ENCODE results near the gene PRR15. TPM values are rescaled to one million over a fixed set of nuclear protein-coding genes. Genes with fewer than 3 reads are reported as not detected.

The PRR15 gene
- total RNA-seq, 4 donors from 2014 or later: 53.3 to 443 (median 294) TPM

DNA sequence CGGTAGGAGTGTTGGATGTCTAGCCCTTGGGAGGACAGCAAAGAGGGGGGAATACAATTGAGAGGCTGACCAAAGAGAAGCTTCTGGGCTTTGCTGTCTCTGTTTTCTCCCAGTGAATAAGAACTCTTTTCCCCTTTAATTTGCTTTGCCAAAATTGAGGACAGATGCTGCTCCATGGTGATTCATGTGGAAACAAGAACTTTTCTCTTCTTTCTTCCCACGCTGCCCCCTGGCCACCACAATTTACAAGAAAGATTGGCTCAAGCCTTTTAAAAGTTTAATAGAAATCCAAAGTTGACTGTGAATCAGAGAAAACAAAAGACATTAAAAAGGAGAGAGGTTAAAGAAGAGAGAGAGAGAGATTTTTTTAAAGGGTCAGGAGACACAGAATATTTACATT lies 49.0 kb downstream of the PRR15 start:
- H3K4me3 ChIP-seq: no peak overlapping the region
- no peak overlapping the region for H3K27ac ChIP-seq
- intact Hi-C loops (cut with DNase I; ENCODE audit: low total_unique reads): no loop called here
- in situ Hi-C loops (cut with MboI; ENCODE audit: low pct_ligation_motif_present in 1 of 4, low pct_unique_long_range_greater_than_20kb in 1 of 4, low sequenced_read_pairs in 3 of 4): no loop called here
- no peak for TF ChIP-seq POLR2A (IDR thresholded peaks at IDR 0.05)
- TF ChIP-seq POLR2AphosphoS5 (IDR thresholded peaks at IDR 0.05): no peak
- TF ChIP-seq, protein P1, sequence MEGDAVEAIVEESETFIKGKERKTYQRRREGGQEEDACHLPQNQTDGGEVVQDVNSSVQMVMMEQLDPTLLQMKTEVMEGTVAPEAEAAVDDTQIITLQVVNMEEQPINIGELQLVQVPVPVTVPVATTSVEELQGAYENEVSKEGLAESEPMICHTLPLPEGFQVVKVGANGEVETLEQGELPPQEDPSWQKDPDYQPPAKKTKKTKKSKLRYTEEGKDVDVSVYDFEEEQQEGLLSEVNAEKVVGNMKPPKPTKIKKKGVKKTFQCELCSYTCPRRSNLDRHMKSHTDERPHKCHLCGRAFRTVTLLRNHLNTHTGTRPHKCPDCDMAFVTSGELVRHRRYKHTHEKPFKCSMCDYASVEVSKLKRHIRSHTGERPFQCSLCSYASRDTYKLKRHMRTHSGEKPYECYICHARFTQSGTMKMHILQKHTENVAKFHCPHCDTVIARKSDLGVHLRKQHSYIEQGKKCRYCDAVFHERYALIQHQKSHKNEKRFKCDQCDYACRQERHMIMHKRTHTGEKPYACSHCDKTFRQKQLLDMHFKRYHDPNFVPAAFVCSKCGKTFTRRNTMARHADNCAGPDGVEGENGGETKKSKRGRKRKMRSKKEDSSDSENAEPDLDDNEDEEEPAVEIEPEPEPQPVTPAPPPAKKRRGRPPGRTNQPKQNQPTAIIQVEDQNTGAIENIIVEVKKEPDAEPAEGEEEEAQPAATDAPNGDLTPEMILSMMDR (IDR thresholded peaks at IDR 0.05): no peak
- no peak for TF ChIP-seq EP300 (IDR thresholded peaks at IDR 0.05; ENCODE audit: low read depth)
- WGBS, 2 donors (ENCODE audit: low coverage in 1 of 2): 57 to 84% methylated on average over 1 to 2 of the region's 2 CpGs
- no peaks in the 10 kb centered on the region for H3K36me3 ChIP-seq
- DNase-seq: no peak
- H3K9me3 ChIP-seq: no peaks in the 10 kb centered on the region
- peaks cover 0 to 26% (median 14%) of the 10 kb centered on the region in 4 donors for H3K4me1 ChIP-seq
- H3K27me3 ChIP-seq: no peaks in the 10 kb centered on the region

DNA sequence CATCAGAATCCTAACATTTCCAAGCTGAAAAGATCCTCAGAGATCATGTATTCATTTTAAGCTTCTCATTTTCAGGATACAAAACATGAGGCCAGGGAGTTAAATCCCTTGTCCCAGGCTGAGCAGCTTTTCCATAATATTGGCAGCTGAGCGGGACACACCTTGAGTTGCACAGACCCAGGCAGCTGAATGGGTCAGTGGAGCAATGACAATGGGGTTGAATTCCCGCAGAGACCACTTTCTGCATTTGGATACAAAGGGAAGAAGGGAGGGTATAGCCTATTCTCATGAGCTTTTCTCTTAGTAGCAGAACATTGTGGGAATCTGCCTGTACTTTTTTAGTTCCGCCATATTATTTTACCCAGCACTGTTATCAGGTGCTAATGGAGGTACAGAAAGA lies 49.5 kb downstream of the PRR15 start:
- WGBS, 2 donors (ENCODE audit: low coverage in 1 of 2): 80 to 90% methylated on average over 1 to 3 of the region's 3 CpGs
- DNase-seq: no peak
- in situ Hi-C loops (cut with MboI; ENCODE audit: low pct_ligation_motif_present in 1 of 4, low pct_unique_long_range_greater_than_20kb in 1 of 4, low sequenced_read_pairs in 3 of 4): no loop called here
- TF ChIP-seq POLR2AphosphoS5 (IDR thresholded peaks at IDR 0.05) (no peak), EP300 (IDR thresholded peaks at IDR 0.05; ENCODE audit: low read depth) (no peak), POLR2A (IDR thresholded peaks at IDR 0.05) (no peak)
- TF ChIP-seq, protein P1 (IDR thresholded peaks at IDR 0.05): no peak
- H3K27ac ChIP-seq: no peak overlapping the region
- peaks cover 0 to 21% (median 12%) of the 10 kb centered on the region in 4 donors for H3K4me1 ChIP-seq
- no peaks in the 10 kb centered on the region for H3K36me3 ChIP-seq
- H3K27me3 ChIP-seq: no peaks in the 10 kb centered on the region
- H3K4me3 ChIP-seq: no peak overlapping the region
- H3K9me3 ChIP-seq: no peaks in the 10 kb centered on the region
- intact Hi-C loops (cut with DNase I; ENCODE audit: low total_unique reads): no loop called here

DNA sequence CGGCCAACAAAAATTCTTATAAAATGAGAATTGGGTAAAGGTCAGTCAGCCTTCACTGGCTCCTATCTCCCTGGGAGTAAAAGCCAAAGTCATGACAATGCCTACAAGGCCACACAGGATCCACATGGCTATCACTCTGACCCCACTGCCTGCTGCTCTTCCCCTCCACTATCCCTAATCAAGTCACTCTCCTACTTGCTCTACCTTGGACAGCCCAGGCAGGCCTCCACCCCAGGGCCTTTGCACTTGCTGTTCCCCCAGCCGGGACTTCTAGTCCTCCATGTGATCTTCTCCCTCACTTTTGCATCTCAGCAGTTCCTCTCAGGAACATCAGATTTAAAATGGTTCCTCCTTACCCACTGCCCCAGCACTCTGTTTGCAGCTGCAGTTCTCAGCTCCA lies 50.6 kb downstream of the PRR15 start:
- WGBS, 2 donors (ENCODE audit: low coverage in 1 of 2): 90 to 100% methylated on average over 2 of the region's 2 CpGs
- Histone ChIP-seq H3K36me3 (no peaks in the 10 kb centered on the region), H3K9me3 (no peaks in the 10 kb centered on the region), H3K4me1 (peaks cover 0 to 10% (median 4%) of the 10 kb centered on the region in 4 donors), H3K27ac (no peak overlapping the region), H3K4me3 (no peak overlapping the region), H3K27me3 (no peaks in the 10 kb centered on the region)
- intact Hi-C loops (cut with DNase I; ENCODE audit: low total_unique reads): no loop called here
- DNase-seq: no peak
- TF ChIP-seq EP300 (IDR thresholded peaks at IDR 0.05; ENCODE audit: low read depth): no peak
- no peak for TF ChIP-seq POLR2A (IDR thresholded peaks at IDR 0.05)
- no peak for TF ChIP-seq POLR2AphosphoS5 (IDR thresholded peaks at IDR 0.05)
- in situ Hi-C loops (cut with MboI; ENCODE audit: low pct_ligation_motif_present in 1 of 4, low pct_unique_long_range_greater_than_20kb in 1 of 4, low sequenced_read_pairs in 3 of 4): no loop called here

Other genes with a start within 250 kb of the PRR15 start
- gene WIPF3, start 242.7 kb downstream of the PRR15 start, total RNA-seq: 1 to 10 TPM in 1 of 4 donors, under 1 TPM in 1, not detected in 2; 0.41 to 3.7 TPM

Measured in transverse colon (tissue), 4 donors.